CD8-positive, alpha-beta memory T cell (primary cell): ENCODE data around the gene YY1. TPM values are rescaled to one million over a fixed set of nuclear protein-coding genes. Genes with fewer than 3 reads are reported as not detected.
"Not testable (repeated sequence)": the region's sequence is repeated elsewhere in the genome, so short reads cannot be mapped to it uniquely, and the experiment has no call there.

Experiments
- CTCF ChIA-PET: fragments of 350-600 bp; sonication (Branson Sonifier 250); formaldehyde crosslinking; loops from one replicate; lab custom pipeline; 2021; ENCODE audit warnings: antibody characterized with exemption; lab: Charles Lee
- POLR2A ChIA-PET: fragments of 350-600 bp; sonication (Branson Sonifier 250); formaldehyde crosslinking; loops from one replicate; lab custom pipeline; 2021; ENCODE audit warnings: antibody characterized with exemption; lab: Charles Lee
- DNase-seq, 5 donors: peaks; one replicate each; pipeline versions ENCODE4 v3.0.0 to v3.0.0-alpha.2; 2020 to 2022; ENCODE audit warnings: mixed read lengths in 1 of 5
- H3K27ac ChIP-seq: one replicate; pipeline ENCODE4 v1.7.0; 2013; ENCODE audit warnings: low read depth, mild to moderate bottlenecking, low read length, moderate library complexity
- H3K27me3 ChIP-seq: 2 replicates; pipeline ENCODE4 v1.7.0; 2013; ENCODE audit warnings: low read length, mild to moderate bottlenecking; ENCODE audit not compliant: insufficient read depth, poor library complexity, severe bottlenecking
- H3K36me3 ChIP-seq: 2 replicates; pipeline ENCODE4 v1.7.0; 2013; ENCODE audit warnings: mild to moderate bottlenecking, low read length, moderate library complexity; ENCODE audit not compliant: insufficient read depth
- H3K4me1 ChIP-seq: 2 replicates; pipeline ENCODE4 v1.7.0; 2013; ENCODE audit warnings: mild to moderate bottlenecking, low read length, moderate library complexity; ENCODE audit not compliant: insufficient read depth
- H3K4me3 ChIP-seq: 2 replicates; pipeline ENCODE4 v1.7.0; 2013; ENCODE audit warnings: mild to moderate bottlenecking, low read length
- H3K9me3 ChIP-seq: 2 replicates; pipeline ENCODE4 v1.7.0; 2013; ENCODE audit warnings: mild to moderate bottlenecking, low read length
- H3K27ac Mint-ChIP-seq, 8 donors: one replicate each; pipeline ENCODE4 v1.8.0; 2020 to 2021; ENCODE audit warnings: mixed read lengths in 8 of 8, mild to moderate bottlenecking in 6 of 8, inconsistent platforms in 3 of 8, moderate library complexity in 3 of 8
- H3K27me3 Mint-ChIP-seq, 2 donors: one replicate each; pipeline ENCODE4 v1.8.0; 2020 to 2021; ENCODE audit warnings: mixed read lengths in 2 of 2, mild to moderate bottlenecking in 1 of 2, moderate library complexity in 1 of 2
- H3K36me3 Mint-ChIP-seq, 3 donors: one replicate each; pipeline ENCODE4 v1.8.0; 2020 to 2021; ENCODE audit warnings: mixed read lengths in 3 of 3, inconsistent platforms in 1 of 3, mild to moderate bottlenecking in 1 of 3
- H3K4me1 Mint-ChIP-seq, 3 donors: one replicate each; pipeline ENCODE4 v1.8.0; 2020 to 2021; ENCODE audit warnings: mixed read lengths in 3 of 3, inconsistent platforms in 1 of 3, mild to moderate bottlenecking in 1 of 3
- H3K4me3 Mint-ChIP-seq, 7 donors: one replicate each; pipeline ENCODE4 v1.8.0; 2020 to 2021; ENCODE audit warnings: mixed read lengths in 7 of 7, mild to moderate bottlenecking in 6 of 7, moderate library complexity in 4 of 7, inconsistent platforms in 2 of 7
- H3K9me3 Mint-ChIP-seq, 5 donors: one replicate each; pipeline ENCODE4 v1.8.0; 2020 to 2022; ENCODE audit warnings: mixed read lengths in 5 of 5, mild to moderate bottlenecking in 3 of 5, moderate library complexity in 2 of 5, inconsistent platforms in 1 of 5
- polyA plus RNA-seq: library from polyadenylated mRNA; unstranded; fragments of 300-500 nt; fragmentation: Illumina TruSeq; gene quantifications from one replicate; pipeline ENCODE4 v1.2.3, GENCODE V29; 2021
- total RNA-seq, 2 experiments: library from RNA; stranded (reverse); gene quantifications; one replicate each; pipeline ENCODE4 v1.2.3, GENCODE V29; 2021

Gene YY1
- total and polyA plus RNA-seq, 3 experiments from 2014 or later, result 24.2 to 116 (median 109) TPM

DNA sequence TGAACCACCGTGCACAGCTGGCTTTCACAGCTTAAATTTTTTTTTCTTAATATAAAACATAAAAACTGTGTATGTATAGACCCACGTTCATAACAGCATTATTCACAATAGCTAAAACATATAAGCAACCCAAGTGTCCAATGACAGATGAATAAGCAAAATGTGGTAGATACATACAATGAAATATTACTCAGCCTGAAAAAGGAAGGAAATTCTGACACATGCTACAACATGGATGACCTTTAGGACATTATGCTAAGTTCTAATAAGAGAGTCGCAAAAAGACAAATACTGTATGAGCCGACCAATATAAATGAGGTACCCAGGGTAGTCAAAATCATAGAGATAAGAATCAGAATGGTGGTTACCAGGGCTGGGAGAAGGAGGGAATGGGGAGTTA lies 13.8 kb upstream of the YY1 start:
- Histone ChIP-seq H3K9me3 (no peaks in the 10 kb centered on the region), H3K27me3 (no peaks in the 10 kb centered on the region), H3K4me3 (no peak overlapping the region), H3K4me1 (peaks cover 47% of the 10 kb centered on the region), H3K27ac (no peak overlapping the region), H3K36me3 (no peaks in the 10 kb centered on the region)
- ChIA-PET CTCF (interaction anchor here (0.8 to 4.8 kb wide), 8 partner anchors 9 to 60 kb away, joined by 3 to 48 read pairs (median 8); no protein-coding TSS in a partner anchor), POLR2A (interaction anchor here (1.1 to 1.5 kb wide), 2 partner anchors 11 to 32 kb away, joined by 3 to 7 read pairs; no protein-coding TSS in a partner anchor)
- no peaks in the 10 kb centered on the region for H3K27me3 Mint-ChIP-seq
- peaks cover 0 to 7% (median 0%) of the 10 kb centered on the region in 3 donors for H3K36me3 Mint-ChIP-seq
- peaks cover 7 to 11% (median 8%) of the 10 kb centered on the region in 3 donors for H3K4me1 Mint-ChIP-seq
- DNase-seq, result no peak
- H3K4me3 Mint-ChIP-seq, result peak overlapping the region in 3 of 7 donors; percentile 1 to 35 (median 8)
- peak overlapping the region in 6 of 8 donors; percentile 6 to 74 (median 46) for H3K27ac Mint-ChIP-seq
- no peaks in the 10 kb centered on the region for H3K9me3 Mint-ChIP-seq

DNA sequence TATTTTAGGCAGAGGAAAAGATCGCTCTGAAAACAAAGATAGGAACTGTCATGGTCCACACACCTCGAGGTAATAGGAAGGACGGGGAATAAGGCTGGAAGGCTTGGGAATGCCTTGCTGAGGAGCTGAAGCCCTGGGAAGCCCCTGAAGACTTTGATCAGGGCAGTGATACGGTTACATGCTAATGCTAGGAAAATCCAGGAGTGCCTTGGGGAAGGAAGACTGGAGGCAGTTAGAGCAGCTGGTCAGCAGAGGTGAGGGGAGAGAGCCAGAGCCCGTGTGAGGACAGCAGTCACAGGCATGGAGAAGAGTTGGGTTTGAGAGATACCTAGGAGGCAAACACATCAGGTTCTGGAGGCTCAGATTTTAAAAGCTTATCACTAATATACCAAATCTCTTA lies 8.6 kb upstream of the YY1 start:
- Mint-ChIP-seq H3K4me3 (no peak overlapping the region), H3K9me3 (no peaks in the 10 kb centered on the region), H3K27ac (peak overlapping the region in 5 of 8 donors; percentile 1 to 70 (median 69)), H3K4me1 (peaks cover 18 to 32% (median 25%) of the 10 kb centered on the region in 3 donors), H3K27me3 (no peaks in the 10 kb centered on the region), H3K36me3 (peaks cover 0 to 23% (median 2%) of the 10 kb centered on the region in 3 donors)
- Histone ChIP-seq H3K27me3 (no peaks in the 10 kb centered on the region), H3K4me1 (peaks cover 18% of the 10 kb centered on the region), H3K27ac (no peak overlapping the region), H3K9me3 (no peaks in the 10 kb centered on the region), H3K36me3 (no peaks in the 10 kb centered on the region), H3K4me3 (no peak overlapping the region)
- ChIA-PET CTCF (interaction anchor here (2.2 kb wide), 1 partner anchor 37 kb away, joined by 8 read pairs; no protein-coding TSS in a partner anchor), POLR2A (no interaction called here)
- DNase-seq, result no peak

DNA sequence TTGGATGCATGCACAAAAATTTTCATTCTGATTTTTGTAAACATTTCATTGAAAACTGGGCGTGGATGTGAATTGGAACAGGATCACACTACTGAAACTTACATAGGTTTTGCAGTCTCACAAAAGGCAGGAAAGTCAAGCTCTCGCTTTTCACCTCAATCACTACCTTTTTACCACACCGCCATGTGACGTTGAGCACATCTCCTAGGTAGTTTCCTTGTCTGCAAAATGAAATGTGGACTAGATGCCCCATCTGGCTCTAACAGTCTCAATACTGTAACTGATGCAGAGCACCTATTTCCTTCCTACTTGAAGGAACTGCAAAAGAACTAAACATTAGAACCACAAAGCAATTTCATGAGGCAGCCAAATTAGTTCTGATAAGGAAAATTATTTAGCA lies 4.4 kb upstream of the YY1 start:
- no peaks in the 10 kb centered on the region for H3K36me3 ChIP-seq
- H3K27ac ChIP-seq, result no peak overlapping the region
- ChIA-PET CTCF (interaction anchor here (0.9 to 4.5 kb wide), 3 partner anchors 11 to 51 kb away, joined by 3 to 37 read pairs (median 13); no protein-coding TSS in a partner anchor), POLR2A (interaction anchor here (0.8 to 1.2 kb wide), 2 partner anchors 13 kb away, joined by 4 to 5 read pairs; no protein-coding TSS in a partner anchor)
- Mint-ChIP-seq H3K9me3 (no peaks in the 10 kb centered on the region), H3K4me1 (peaks cover 32 to 52% (median 41%) of the 10 kb centered on the region in 3 donors), H3K27ac (peak overlapping the region in 7 of 8 donors; percentile 47 to 94 (median 81)), H3K4me3 (peak overlapping the region in 1 of 7 donors; percentile 75), H3K36me3 (peaks cover 0 to 28% (median 2%) of the 10 kb centered on the region in 3 donors), H3K27me3 (peaks cover 0 to 1% of the 10 kb centered on the region in 2 donors)
- DNase-seq, result peak in 1 of 5 donors; percentile 41
- peaks cover 38% of the 10 kb centered on the region for H3K4me1 ChIP-seq
- no peaks in the 10 kb centered on the region for H3K9me3 ChIP-seq
- no peaks in the 10 kb centered on the region for H3K27me3 ChIP-seq
- no peak overlapping the region for H3K4me3 ChIP-seq

DNA sequence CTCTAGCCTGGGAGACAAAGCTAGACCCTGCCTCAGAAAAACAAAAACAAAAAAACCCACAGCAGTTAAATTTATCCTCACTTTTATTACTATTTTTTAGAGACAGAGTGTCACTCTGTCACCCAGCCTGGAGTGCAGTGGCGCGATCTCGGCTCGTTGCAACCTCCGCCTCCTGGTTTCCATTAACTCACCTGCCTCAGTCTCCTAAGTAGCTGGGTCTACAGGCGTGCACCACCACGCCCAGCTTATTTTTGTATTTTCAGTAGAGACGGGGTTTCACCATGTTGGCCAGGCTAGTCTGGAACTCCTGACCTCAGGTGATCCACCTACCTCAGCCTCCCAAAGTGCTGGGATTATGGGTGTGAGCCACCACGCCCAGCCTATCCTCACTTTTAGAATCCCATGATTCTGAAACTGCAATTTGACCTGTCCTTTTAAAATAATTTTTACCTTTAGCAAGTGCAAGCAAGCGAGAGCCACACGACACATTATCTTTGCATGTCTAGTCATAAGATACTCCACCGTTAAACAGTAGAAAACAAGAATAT lies 2.6 kb upstream of the YY1 start:
- peaks cover 39 to 55% (median 50%) of the 10 kb centered on the region in 3 donors for H3K4me1 Mint-ChIP-seq
- CTCF ChIA-PET, result interaction anchor here (0.7 to 4.5 kb wide), 7 partner anchors 9 to 43 kb away, joined by 3 to 37 read pairs (median 3); no protein-coding TSS in a partner anchor
- H3K27ac ChIP-seq, result not testable (repeated sequence)

DNA sequence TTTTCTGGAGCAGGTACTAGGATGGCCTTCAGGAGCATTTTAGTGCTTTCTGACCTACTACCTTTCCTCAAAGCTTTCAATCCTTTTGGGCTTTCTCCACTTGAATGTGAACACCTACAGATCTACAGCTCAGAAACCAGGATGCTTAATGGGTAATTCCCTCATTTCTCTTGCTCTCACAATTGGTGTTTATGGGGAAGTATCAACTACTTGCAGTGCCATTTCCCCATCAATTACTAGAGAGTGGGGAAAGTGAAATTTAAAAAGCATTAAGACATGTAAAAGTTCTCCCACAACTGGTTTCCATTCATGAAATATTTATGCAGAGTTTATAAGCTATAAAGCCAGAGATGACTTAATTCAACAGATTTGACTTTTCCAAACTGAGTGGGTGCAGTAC lies 2.1 kb upstream of the YY1 start:
- Histone ChIP-seq H3K36me3 (no peaks in the 10 kb centered on the region), H3K4me3 (peak overlapping the region; percentile 73), H3K9me3 (no peaks in the 10 kb centered on the region), H3K4me1 (peaks cover 49% of the 10 kb centered on the region), H3K27ac (no peak overlapping the region), H3K27me3 (no peaks in the 10 kb centered on the region)
- POLR2A ChIA-PET, result interaction anchor here (0.7 to 1.8 kb wide), 7 partner anchors 9 to 22 kb away, joined by 3 to 10 read pairs (median 3); no protein-coding TSS in a partner anchor
- Mint-ChIP-seq H3K36me3 (peaks cover 0 to 29% (median 2%) of the 10 kb centered on the region in 3 donors), H3K4me3 (peak overlapping the region; percentile 88 to 96 (median 93)), H3K27ac (peak overlapping the region; percentile 66 to 99 (median 96)), H3K27me3 (peaks cover 0 to 1% of the 10 kb centered on the region in 2 donors), H3K9me3 (no peaks in the 10 kb centered on the region), H3K4me1 (peaks cover 43 to 57% (median 55%) of the 10 kb centered on the region in 3 donors)
- DNase-seq, result no peak
- CTCF ChIA-PET, result interaction anchor here (0.7 to 4.5 kb wide), 6 partner anchors 10 to 44 kb away, joined by 3 to 37 read pairs (median 6); no protein-coding TSS in a partner anchor

More for the DNA sequence above, 2.6 kb upstream of the YY1 start:
- H3K27me3 Mint-ChIP-seq, H3K27me3 ChIP-seq, H3K9me3 Mint-ChIP-seq, DNase-seq, H3K4me3 ChIP-seq, H3K36me3 ChIP-seq, H3K9me3 ChIP-seq: not testable (repeated sequence)
- Mint-ChIP-seq H3K27ac (peak overlapping the region; percentile 66 to 99 (median 96)), H3K36me3 (peaks cover 0 to 31% (median 2%) of the 10 kb centered on the region in 3 donors), H3K4me3 (peak overlapping the region; percentile 88 to 96 (median 93))
- POLR2A ChIA-PET, result interaction anchor here (0.6 to 1.2 kb wide), 6 partner anchors 10 to 134 kb away, joined by 3 to 7 read pairs (median 3); no protein-coding TSS in a partner anchor
- peaks cover 44% of the 10 kb centered on the region for H3K4me1 ChIP-seq

DNA sequence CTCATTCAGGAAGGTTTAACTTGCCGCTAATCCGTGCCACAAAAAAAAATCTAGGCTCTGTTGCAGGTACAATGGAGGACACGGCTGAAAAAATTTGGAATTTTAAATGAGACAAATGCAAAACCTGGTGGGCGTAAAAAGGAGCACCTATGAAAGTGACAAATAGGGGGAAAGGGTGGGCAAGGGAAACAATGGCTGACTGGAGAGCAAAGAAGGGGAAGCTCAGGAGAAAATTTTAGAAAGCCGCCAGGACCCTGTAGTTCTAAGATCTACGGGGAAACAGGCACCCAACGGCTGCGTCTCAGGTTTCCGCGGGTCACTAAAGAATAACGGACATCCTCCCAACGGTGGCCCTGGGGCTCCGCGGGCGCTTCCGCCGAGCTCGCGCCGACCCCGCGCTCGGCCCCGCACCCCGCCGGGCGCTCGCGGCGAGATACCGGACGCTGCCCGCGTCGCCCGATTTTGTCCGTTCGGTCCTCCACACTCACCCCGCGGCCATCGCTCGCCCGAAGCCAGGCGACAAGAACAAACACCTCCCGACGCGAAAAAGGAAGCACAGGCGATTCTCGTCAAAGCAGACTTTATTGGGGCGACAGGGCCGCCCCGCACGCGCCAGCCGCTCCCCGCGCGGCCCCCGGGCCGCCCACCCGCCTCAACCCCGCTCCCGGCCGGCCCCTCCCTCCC lies 1.1 kb upstream of the YY1 start:
- no peaks in the 10 kb centered on the region for H3K27me3 ChIP-seq
- no peaks in the 10 kb centered on the region for H3K9me3 ChIP-seq
- H3K36me3 Mint-ChIP-seq, result peaks cover 0 to 32% (median 4%) of the 10 kb centered on the region in 3 donors
- peaks cover 51 to 67% (median 60%) of the 10 kb centered on the region in 3 donors for H3K4me1 Mint-ChIP-seq
- CTCF ChIA-PET, result interaction anchor here (1.9 to 4.5 kb wide), 3 partner anchors 14 to 45 kb away, joined by 9 to 37 read pairs (median 15); no protein-coding TSS in a partner anchor
- H3K9me3 Mint-ChIP-seq, result no peaks in the 10 kb centered on the region
- peak overlapping the region; percentile 73 for H3K4me3 ChIP-seq
- peak in 4 of 5 donors; percentile 20 to 50 (median 28) for DNase-seq
- peak overlapping the region; percentile 88 to 99 (median 94) for H3K4me3 Mint-ChIP-seq
- H3K36me3 ChIP-seq, result no peaks in the 10 kb centered on the region
- peaks cover 0 to 1% of the 10 kb centered on the region in 2 donors for H3K27me3 Mint-ChIP-seq
- H3K27ac Mint-ChIP-seq, result peak overlapping the region; percentile 91 to 99 (median 96)
- peak overlapping the region; percentile 96 for H3K27ac ChIP-seq
- POLR2A ChIA-PET, result interaction anchor here (0.5 to 1.8 kb wide), 6 partner anchors 10 to 45 kb away, joined by 3 to 10 read pairs (median 4); no protein-coding TSS in a partner anchor
- H3K4me1 ChIP-seq, result peaks cover 56% of the 10 kb centered on the region

DNA sequence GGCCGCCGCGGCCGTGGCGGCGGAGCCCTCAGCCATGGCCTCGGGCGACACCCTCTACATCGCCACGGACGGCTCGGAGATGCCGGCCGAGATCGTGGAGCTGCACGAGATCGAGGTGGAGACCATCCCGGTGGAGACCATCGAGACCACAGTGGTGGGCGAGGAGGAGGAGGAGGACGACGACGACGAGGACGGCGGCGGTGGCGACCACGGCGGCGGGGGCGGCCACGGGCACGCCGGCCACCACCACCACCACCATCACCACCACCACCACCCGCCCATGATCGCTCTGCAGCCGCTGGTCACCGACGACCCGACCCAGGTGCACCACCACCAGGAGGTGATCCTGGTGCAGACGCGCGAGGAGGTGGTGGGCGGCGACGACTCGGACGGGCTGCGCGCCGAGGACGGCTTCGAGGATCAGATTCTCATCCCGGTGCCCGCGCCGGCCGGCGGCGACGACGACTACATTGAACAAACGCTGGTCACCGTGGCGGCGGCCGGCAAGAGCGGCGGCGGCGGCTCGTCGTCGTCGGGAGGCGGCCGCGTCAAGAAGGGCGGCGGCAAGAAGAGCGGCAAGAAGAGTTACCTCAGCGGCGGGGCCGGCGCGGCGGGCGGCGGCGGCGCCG lies 381 bp downstream of the YY1 start:
- Mint-ChIP-seq H3K4me3 (peak overlapping the region; percentile 84 to 97 (median 90)), H3K4me1 (peaks cover 55 to 72% (median 67%) of the 10 kb centered on the region in 3 donors), H3K9me3 (no peaks in the 10 kb centered on the region), H3K36me3 (peaks cover 0 to 33% (median 4%) of the 10 kb centered on the region in 3 donors), H3K27me3 (peaks cover 0 to 1% of the 10 kb centered on the region in 2 donors), H3K27ac (peak overlapping the region in 6 of 8 donors; percentile 50 to 94 (median 86))
- peak in 3 of 5 donors; percentile 16 to 55 (median 23) for DNase-seq
- peaks cover 66% of the 10 kb centered on the region for H3K4me1 ChIP-seq
- ChIA-PET CTCF (interaction anchor here (1.4 to 4.6 kb wide), 4 partner anchors 15 to 78 kb away, joined by 3 to 39 read pairs (median 8); no protein-coding TSS in a partner anchor), POLR2A (interaction anchor here (1.1 to 1.2 kb wide), 2 partner anchors 17 to 174 kb away, joined by 3 to 9 read pairs; partner anchors contain the start of gene EVL)
- H3K4me3 ChIP-seq, result peak overlapping the region; percentile 72
- no peaks in the 10 kb centered on the region for H3K27me3 ChIP-seq
- H3K27ac ChIP-seq, result peak overlapping the region; percentile 59
- no peaks in the 10 kb centered on the region for H3K36me3 ChIP-seq
- H3K9me3 ChIP-seq, result no peaks in the 10 kb centered on the region
